ENCODE data around the gene ERGIC1.

ERGIC1 gene

GRCh38 chr5:172908662-172909061 lies 74.6 kb downstream of the ERGIC1 start:
- H3K27ac ChIP-seq: no peak overlapping the region
- no peak for TF ChIP-seq CTCF (IDR thresholded peaks at IDR 0.05; ENCODE audit: low read depth, low read length, missing control alignments)
- peaks cover 10% of the 10 kb centered on the region for H3K36me3 ChIP-seq (replicated peaks)
- no peak for DNase-seq
- in situ Hi-C loops (cut with HindIII; ENCODE audit: low pct_ligation_motif_present, low sequenced_read_pairs): no loop called here
- no peak overlapping the region for H3K4me3 ChIP-seq (ENCODE audit: low read depth, low read length)
- no peaks in the 10 kb centered on the region for H3K27me3 ChIP-seq (replicated peaks)

GRCh38 chr5:172909931-172910502 lies 76.0 kb downstream of the ERGIC1 start:
- TF ChIP-seq CTCF (IDR thresholded peaks at IDR 0.05; ENCODE audit: low read depth, low read length, missing control alignments): no peak
- Histone ChIP-seq H3K36me3 (replicated peaks) (peaks cover 20% of the 10 kb centered on the region), H3K27me3 (replicated peaks) (no peaks in the 10 kb centered on the region), H3K27ac (peak overlapping the region; percentile 98), H3K4me3 (ENCODE audit: low read depth, low read length) (no peak overlapping the region)
- in situ Hi-C loops (cut with HindIII; ENCODE audit: low pct_ligation_motif_present, low sequenced_read_pairs): no loop called here
- DNase-seq: peak; percentile 84

- DNase-seq: peak; percentile 98
- in situ Hi-C loops (cut with HindIII; ENCODE audit: low pct_ligation_motif_present, low sequenced_read_pairs): no loop called here
- peak; percentile 69 for TF ChIP-seq CTCF (IDR thresholded peaks at IDR 0.05; ENCODE audit: low read depth, low read length, missing control alignments)
Observed at GRCh38 chr5:172910828-172911627, 77.0 kb downstream of the ERGIC1 start.

GRCh38 chr5:172911628-172911880 lies 77.5 kb downstream of the ERGIC1 start:
- Histone ChIP-seq H3K27ac (peak overlapping the region; percentile 98), H3K27me3 (replicated peaks) (no peaks in the 10 kb centered on the region), H3K36me3 (replicated peaks) (peaks cover 32% of the 10 kb centered on the region), H3K4me3 (ENCODE audit: low read depth, low read length) (no peak overlapping the region)
- no peak for DNase-seq
- in situ Hi-C loops (cut with HindIII; ENCODE audit: low pct_ligation_motif_present, low sequenced_read_pairs): no loop called here
- no peak for TF ChIP-seq CTCF (IDR thresholded peaks at IDR 0.05; ENCODE audit: low read depth, low read length, missing control alignments)

More at GRCh38 chr5:172910828-172911627, 77.0 kb downstream of the ERGIC1 start:
- Histone ChIP-seq H3K27ac (peak overlapping the region; percentile 98), H3K4me3 (ENCODE audit: low read depth, low read length) (no peak overlapping the region), H3K36me3 (replicated peaks) (peaks cover 28% of the 10 kb centered on the region), H3K27me3 (replicated peaks) (no peaks in the 10 kb centered on the region)

- Histone ChIP-seq H3K36me3 (replicated peaks) (peaks cover 35% of the 10 kb centered on the region), H3K27me3 (replicated peaks) (no peaks in the 10 kb centered on the region), H3K4me3 (ENCODE audit: low read depth, low read length) (no peak overlapping the region), H3K27ac (peak overlapping the region; percentile 98)
- in situ Hi-C loops (cut with HindIII; ENCODE audit: low pct_ligation_motif_present, low sequenced_read_pairs): no loop called here
- no peak for TF ChIP-seq CTCF (IDR thresholded peaks at IDR 0.05; ENCODE audit: low read depth, low read length, missing control alignments)
- no peak for DNase-seq
Observed at GRCh38 chr5:172911976-172912375, 77.9 kb downstream of the ERGIC1 start.

Data from brain microvascular endothelial cell (primary cell).